Panc1 (cell line): ENCODE results near the gene ARHGEF10L.

Source experiments
- CTCF ChIP-seq: fragments of 450-650 bp; IDR thresholded peaks from 2 replicates; pipeline ENCODE4 v1.5.1; 2017; ENCODE audit warnings: mild to moderate bottlenecking
- POLR2AphosphoS5 ChIP-seq: IDR thresholded peaks from 2 replicates; pipeline ENCODE4 v1.6.1; 2012; ENCODE audit warnings: mild to moderate bottlenecking, low read depth, low read length, moderate library complexity

- TF ChIP-seq CTCF (no peak), POLR2AphosphoS5 (no peak)
Observed at GRCh38 chr1:17700945-17701810, 161.7 kb downstream of the ARHGEF10L start.
